ENCODE results near the gene ZHX3.

ZHX3 gene

DNA sequence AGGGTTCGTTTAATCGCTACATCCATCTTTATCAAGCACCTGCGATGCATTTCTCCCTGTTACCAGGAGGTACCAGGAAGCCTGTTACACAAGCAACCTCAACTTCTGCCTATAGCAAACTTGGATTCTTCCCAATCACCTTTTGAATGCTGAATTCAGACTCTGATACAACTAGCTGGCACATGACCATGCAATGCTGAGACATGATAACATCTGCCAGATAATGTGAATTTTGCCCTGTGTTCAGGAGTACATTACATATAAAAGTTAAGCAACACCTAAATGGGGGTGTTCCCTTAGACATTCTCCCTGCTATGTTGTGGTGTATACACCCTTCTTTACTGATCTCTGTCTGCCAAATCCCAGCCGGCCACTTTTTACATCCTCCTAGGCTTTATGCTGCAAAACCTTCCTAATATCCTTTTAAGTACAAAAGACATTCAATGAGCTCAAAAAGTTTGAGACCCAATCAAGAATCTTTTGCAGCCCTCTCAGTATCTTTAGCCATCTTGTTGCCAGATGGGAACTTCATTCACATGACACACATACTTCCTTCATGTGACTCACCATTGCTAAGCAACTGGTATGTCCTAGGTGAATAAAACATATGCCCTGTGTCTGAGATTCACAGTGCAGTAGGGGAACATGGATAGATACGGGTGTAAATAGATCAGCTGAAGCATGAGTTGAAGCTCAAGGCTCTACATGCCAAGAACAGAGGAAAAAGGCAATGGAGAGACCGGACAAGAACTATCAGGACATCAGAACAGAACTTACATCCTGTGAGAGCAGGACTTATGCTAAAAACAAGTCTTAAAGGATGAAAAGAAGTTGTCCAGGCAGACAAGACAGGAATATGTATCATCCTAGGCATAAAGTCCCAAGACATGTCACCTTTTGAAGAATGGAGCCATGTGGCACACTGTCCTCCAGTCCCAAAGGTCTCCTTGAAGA lies 84.3 kb downstream of the ZHX3 start:
- intact Hi-C loops (cut with DNase I): loop anchor here (1.0 to 5.0 kb wide), 2 partner anchors 60 to 109 kb away; partner anchors contain the start of gene LPIN3
- no peak for DNase-seq

- intact Hi-C loops (cut with DNase I): loop anchor here (5.0 kb wide), 1 partner anchor 111 kb away; the partner anchor contains the start of gene LPIN3
- no peak for DNase-seq
These were observed 86.4 kb downstream of the ZHX3 start for GRCh38 chr20:41231136-41231535.

- DNase-seq: peak in 1 of 10 donors; percentile 84
- intact Hi-C loops (cut with DNase I): loop anchor here (5.0 kb wide), 1 partner anchor 112 kb away; the partner anchor contains the start of gene LPIN3
These were observed 87.4 kb downstream of the ZHX3 start for GRCh38 chr20:41230136-41230535.

DNA sequence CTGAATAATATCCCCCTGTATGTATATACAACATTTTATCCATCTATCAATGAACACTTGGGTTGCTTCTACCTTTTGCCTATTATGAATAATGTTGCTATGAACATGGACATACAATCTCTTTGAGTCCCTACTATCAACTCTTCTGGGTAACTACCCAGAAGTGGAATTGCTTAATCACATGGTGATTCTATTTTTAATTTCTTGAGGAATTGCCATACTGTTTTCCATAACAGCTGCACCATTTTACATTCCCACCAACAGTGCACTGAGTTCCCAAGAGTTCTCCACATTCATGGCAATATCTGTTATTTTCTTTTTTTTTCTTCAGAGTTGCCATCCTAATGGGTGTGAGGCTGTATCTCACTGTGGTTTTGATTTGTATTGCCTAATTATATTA lies 88.3 kb downstream of the ZHX3 start:
- no peak for DNase-seq
- intact Hi-C loops (cut with DNase I): no loop called here

DNA sequence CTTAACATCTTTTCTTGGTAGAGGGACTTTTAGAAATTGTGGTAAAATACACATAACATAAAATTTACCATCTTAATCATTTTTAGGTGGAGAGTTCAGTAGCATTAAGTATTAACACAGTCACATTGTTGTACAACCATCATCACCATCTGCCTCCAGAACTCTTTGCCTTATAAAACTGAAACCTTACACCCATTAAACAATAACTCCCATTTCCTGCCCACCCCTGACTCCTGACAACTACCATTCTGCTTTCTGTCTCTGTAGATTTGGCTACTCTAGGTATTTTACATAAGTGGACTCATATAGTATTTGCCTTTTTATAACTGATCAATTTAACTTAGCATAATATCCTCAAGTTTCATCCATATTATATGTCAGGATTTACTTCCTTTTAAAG lies 88.7 kb downstream of the ZHX3 start:
- no peak for DNase-seq
- intact Hi-C loops (cut with DNase I): no loop called here

- DNase-seq: no peak
- intact Hi-C loops (cut with DNase I): no loop called here
These were observed 91.1 kb downstream of the ZHX3 start for GRCh38 chr20:41226426-41226825.

- DNase-seq: no peak
- intact Hi-C loops (cut with DNase I): no loop called here
These were observed 92.4 kb downstream of the ZHX3 start for GRCh38 chr20:41225091-41225490.

DNA sequence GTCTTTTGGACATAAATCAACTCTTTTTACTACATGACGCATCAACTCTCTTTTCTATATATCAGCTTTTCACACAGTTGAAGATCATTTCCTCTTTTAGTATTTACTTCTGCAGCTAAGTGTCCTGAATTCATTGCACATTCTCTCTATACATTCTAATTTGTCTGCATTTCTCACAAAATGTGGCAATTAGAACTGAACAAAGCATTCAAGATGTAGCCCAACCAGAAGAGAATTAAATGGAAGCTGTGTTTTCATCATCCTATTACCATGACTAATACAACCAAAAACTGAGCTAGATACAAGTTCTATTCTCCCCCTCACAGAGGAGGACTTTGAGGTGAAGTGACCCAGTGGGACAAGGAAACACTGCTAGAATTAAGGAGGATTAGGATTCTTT lies 93.2 kb downstream of the ZHX3 start:
- no peak for DNase-seq
- intact Hi-C loops (cut with DNase I): no loop called here

DNA sequence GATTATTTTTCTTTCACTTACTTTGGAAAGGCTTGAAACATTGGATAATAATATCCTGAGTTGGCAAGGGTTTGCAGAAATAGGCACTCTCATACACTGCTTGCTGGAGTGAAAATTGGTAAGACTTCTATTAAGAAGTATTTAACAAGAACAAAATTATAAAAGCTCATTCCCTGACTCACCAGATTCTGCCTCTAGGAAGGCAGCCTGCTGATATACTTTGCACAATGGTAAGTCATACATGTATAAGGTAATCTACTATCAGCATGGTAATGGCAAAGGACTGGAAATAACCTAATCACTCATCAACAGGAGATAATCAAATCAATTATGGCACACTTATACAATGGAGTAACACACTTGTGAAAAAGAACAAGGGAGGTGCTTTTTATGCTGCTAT lies 94.4 kb downstream of the ZHX3 start:
- intact Hi-C loops (cut with DNase I): no loop called here
- DNase-seq: no peak

DNA sequence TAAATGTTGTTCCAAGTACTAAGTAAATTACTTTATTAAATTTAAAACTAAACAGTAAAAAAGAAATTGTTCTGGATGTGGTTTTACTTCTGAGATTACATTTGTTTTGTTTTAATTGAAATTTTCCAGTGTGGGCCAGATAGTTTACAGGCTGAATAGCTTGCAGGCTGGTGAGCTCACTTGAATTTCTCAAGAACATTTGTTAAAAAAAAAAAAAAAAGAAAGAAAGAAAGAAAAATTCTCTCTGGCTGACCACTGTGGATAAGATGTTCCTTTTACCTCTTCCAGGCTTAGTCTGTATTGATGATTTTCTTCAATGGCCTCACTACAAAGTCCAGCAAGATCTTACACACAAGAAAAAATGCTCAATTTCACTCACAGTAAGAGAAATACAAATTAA lies 94.8 kb downstream of the ZHX3 start:
- intact Hi-C loops (cut with DNase I): no loop called here
- DNase-seq: no peak

- DNase-seq: peak in 1 of 10 donors; percentile 50
- intact Hi-C loops (cut with DNase I): no loop called here
These were observed 95.2 kb downstream of the ZHX3 start for GRCh38 chr20:41222296-41222695.

DNA sequence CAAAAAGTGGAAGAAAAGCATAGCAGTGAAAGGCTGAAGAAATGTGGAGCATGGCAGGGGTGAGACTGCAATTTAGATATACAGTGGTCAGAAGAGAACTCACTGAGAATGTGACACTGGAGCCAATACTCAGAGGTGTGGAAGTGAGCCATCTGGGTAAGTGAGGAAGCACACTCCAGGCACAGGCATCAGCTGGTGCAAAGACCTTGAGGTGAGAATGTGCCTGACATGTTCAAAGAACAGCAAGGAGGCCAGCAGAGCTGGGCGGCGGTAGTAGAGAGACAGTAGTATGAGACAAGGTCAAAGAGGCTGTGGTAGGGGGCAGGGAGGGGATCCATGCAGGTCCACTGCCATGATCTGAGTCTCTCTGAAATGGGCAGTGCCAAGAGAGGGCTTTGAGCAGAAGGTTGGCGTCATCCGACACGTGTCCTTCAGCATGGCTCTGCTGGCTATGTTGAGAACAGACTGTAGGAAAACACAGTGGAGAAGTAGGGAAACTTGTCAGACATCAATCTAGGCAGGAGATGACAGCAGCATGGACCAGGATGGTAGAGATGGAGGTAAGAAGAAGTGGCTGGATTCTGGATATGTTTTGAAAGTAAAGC lies 95.8 kb downstream of the ZHX3 start:
- intact Hi-C loops (cut with DNase I): no loop called here
- peak in 5 of 10 donors; percentile 47 to 92 (median 61) for DNase-seq

- DNase-seq: no peak
- intact Hi-C loops (cut with DNase I): no loop called here
These were observed 97.7 kb downstream of the ZHX3 start for GRCh38 chr20:41219824-41220223.

DNA sequence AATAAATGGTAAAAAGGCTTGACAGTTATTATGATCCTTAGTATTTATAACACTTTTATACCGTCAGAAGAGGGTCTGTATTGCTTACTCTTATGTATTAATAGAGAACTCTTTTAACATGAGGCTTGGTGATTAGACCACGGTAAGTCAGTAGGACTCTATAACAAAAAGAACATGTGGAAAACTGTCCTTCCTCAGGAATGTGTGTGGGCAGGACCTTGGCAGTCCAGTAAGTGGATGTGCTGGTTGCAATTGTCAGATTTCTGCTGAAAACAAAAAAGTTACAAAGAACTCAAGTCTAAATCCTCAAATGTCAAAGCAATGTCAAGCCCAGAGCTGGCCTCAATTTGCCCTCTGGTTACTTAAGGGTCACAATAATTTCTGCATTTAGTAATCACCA lies 99.1 kb downstream of the ZHX3 start:
- DNase-seq: no peak
- intact Hi-C loops (cut with DNase I): no loop called here

DNA sequence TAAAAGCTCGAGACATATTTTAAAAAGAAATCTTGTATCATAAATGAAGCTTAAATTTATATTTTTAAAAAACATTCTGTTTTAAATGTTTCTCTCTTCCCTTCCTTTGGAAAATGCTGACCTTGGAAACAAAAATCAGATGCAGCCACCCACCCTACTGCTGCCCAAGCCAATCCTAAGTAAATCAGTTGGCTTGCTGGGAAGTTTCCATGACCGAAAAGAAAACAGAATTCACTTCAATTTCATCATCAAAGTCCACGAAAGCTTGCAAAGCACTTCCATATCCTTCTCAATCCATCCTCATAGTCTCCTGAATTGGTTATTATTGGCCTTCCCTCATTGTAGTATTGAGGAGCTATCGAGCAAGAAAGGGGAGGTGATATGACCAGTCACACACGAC lies 100.1 kb downstream of the ZHX3 start:
- intact Hi-C loops (cut with DNase I): no loop called here
- DNase-seq: no peak

DNA sequence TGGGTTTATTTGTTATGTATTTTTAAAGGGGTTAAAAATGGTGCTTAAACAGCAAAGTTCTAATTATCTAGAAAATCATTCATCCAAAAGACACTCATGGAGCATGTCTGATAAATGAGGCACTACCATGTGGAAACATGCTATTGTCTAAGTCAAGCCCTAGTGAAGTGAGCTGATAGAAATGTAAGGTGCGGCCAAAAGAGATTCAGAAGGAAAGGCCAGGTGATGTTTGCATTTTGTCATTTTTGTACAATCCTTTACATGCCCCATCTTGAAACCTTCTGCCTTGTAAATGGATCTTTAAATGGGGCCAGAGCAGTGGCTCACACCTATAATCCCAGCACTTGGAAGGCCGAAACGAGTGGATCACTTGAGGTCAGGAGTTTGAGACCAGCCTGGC lies 102.9 kb downstream of the ZHX3 start:
- intact Hi-C loops (cut with DNase I): no loop called here
- no peak for DNase-seq

- intact Hi-C loops (cut with DNase I): no loop called here
- DNase-seq: peak in 1 of 10 donors; percentile 80
These were observed 103.3 kb downstream of the ZHX3 start for GRCh38 chr20:41214202-41214601.

GRCh38 chr20:41213150-41213820 lies 104.2 kb downstream of the ZHX3 start:
- intact Hi-C loops (cut with DNase I): no loop called here
- no peak for DNase-seq

GRCh38 chr20:41205313-41205712 lies 112.2 kb downstream of the ZHX3 start:
- DNase-seq: peak in 8 of 10 donors; percentile 43 to 95 (median 59)
- intact Hi-C loops (cut with DNase I): no loop called here

DNA sequence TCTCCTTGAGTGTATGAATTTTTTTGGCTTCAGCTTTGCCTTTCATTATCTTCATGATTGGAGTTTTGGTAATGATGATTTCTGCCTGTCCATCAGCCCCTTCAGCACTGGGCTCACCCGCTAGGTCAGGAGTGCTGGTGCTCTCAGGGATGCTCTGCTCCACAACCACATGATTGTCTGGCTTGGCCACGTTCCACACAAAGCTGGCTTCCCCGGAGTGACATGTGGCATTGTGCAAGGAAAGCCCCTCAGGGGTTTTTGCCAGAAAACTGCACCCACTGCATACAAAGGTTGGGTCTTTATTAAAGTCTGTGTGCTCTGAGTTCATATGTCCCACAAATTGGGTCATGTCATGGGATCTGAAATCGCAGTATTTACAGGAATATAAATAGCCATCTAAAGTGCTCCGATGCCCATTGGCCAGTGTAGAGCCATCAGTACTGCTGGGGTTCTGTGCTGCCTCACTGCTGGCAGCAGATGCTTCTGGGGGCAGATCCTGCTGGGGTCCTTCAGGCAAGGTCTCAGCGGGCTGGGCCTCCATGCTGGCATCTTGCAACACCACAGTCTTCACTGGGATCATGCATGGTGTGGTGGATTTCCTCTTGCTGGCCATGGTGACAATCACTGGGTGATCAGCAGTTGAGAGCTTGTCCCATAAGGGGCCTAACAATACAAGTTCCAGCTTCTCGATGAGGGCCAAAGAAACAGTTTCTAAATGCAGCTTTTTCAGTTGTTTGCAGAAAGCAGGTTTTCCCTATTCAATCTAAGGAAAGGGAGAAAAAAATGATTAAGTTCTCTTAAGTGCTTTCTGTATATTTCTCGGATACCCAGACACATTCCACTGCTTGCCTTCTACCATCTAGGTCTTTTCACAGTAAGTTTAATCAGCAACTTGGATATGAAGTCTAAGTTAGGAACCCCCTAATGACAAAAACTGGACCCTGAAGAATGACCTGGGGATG lies 112.9 kb downstream of the ZHX3 start:
- intact Hi-C loops (cut with DNase I): no loop called here
- peak in 4 of 10 donors; percentile 59 to 89 (median 64) for DNase-seq
